Testis (tissue), 3 donors: ENCODE measurements around the gene MPND. TPM values are rescaled to one million over a fixed set of nuclear protein-coding genes. Genes with fewer than 3 reads are reported as not detected.
A peak's percentile ranks its signal among the peaks of the same experiment; 100 is the strongest.
"Not testable (repeated sequence)": the region's sequence is repeated elsewhere in the genome, so short reads cannot be mapped to it uniquely, and the experiment has no call there.

Source experiments
- DNase-seq: peaks from one replicate; pipeline ENCODE4 v3.0.0-alpha.2; 2019
- H3K27ac ChIP-seq, 2 donors: fragments of 200-600 bp; sonication (generic); one replicate each; pipeline ENCODE4 v1.5.1; 2019
- H3K27me3 ChIP-seq: fragments of 200-600 bp; sonication (generic); one replicate; pipeline ENCODE4 v1.5.1; 2019
- H3K36me3 ChIP-seq: fragments of 200-600 bp; sonication (generic); one replicate; pipeline ENCODE4 v1.5.1; 2017; ENCODE audit warnings: low read depth; ENCODE audit errors: missing control alignments
- H3K4me1 ChIP-seq: fragments of 200-600 bp; sonication (generic); one replicate; pipeline ENCODE4 v1.5.1; 2019
- H3K4me3 ChIP-seq, 2 donors: fragments of 200-600 bp; sonication (generic); one replicate each; pipeline ENCODE4 v1.5.1; 2017 to 2019
- H3K9me3 ChIP-seq: fragments of 200-600 bp; sonication (generic); one replicate; pipeline ENCODE4 v1.5.1; 2017
- POLR2A ChIP-seq: fragments of 450-650 bp; IDR thresholded peaks from one replicate; pipeline ENCODE4 v1.6.1; 2017; ENCODE audit warnings: antibody characterized with exemption, mild to moderate bottlenecking, moderate library complexity
- WGBS, 2 donors: methylation state at CpG; one replicate each; pipeline ENCODE4 v1.1.5; 2018; 5-methylcytosine and 5-hydroxymethylcytosine counted together
- intact Hi-C: fragments of 100-400 bp; cut with DNase I; formaldehyde crosslinking; loops from one replicate; pipeline ENCODE4 v1.15.1; 2023; ENCODE audit warnings: low total_unique reads
- polyA plus RNA-seq: library from polyadenylated mRNA; stranded (reverse); fragments of 350-450 nt; fragmentation: Illumina TruSeq; extraction: RNeasy Lipid Tissue Mini Kit (QIAGEN cat#74804); gene quantifications from one replicate; pipeline ENCODE4 v1.2.3, GENCODE V29; 2014; ENCODE audit warnings: low read depth, low replicate concordance; ENCODE audit not compliant: insufficient read depth
- total RNA-seq, 2 donors: library from RNA; depleted of rRNA; stranded (reverse); fragments of >200 nt; gene quantifications; one replicate each; pipeline ENCODE4 v1.2.3, GENCODE V29; 2016
- TF ChIP-seq, protein P1 (sequence below), 3 experiments: fragments of 450-650 bp in 2 of 3; fragments of 200-600 bp in 1 of 3; sonication (generic) in 1 of 3; IDR thresholded peaks; one replicate each; pipeline ENCODE4 v1.5.1; 2016 to 2019; ENCODE audit warnings: antibody characterized with exemption in 3 of 3, mild to moderate bottlenecking in 2 of 3, moderate library complexity in 1 of 3

The MPND gene
- total and polyA plus RNA-seq, 3 donors from 2014 or later: 9.1 to 14.3 (median 13.3) TPM

- no peak overlapping the region for H3K4me3 ChIP-seq
- TF ChIP-seq POLR2A: no peak
- TF ChIP-seq, protein P1, sequence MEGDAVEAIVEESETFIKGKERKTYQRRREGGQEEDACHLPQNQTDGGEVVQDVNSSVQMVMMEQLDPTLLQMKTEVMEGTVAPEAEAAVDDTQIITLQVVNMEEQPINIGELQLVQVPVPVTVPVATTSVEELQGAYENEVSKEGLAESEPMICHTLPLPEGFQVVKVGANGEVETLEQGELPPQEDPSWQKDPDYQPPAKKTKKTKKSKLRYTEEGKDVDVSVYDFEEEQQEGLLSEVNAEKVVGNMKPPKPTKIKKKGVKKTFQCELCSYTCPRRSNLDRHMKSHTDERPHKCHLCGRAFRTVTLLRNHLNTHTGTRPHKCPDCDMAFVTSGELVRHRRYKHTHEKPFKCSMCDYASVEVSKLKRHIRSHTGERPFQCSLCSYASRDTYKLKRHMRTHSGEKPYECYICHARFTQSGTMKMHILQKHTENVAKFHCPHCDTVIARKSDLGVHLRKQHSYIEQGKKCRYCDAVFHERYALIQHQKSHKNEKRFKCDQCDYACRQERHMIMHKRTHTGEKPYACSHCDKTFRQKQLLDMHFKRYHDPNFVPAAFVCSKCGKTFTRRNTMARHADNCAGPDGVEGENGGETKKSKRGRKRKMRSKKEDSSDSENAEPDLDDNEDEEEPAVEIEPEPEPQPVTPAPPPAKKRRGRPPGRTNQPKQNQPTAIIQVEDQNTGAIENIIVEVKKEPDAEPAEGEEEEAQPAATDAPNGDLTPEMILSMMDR (IDR thresholded peaks at IDR 0.05): no peak
- DNase-seq: peak; percentile 35
- no peaks in the 10 kb centered on the region for H3K27me3 ChIP-seq
- intact Hi-C loops: no loop called here
- WGBS, 2 donors: 72 to 79% methylated on average over 13 to 15 of the region's 15 CpGs
- H3K36me3 ChIP-seq: no peaks in the 10 kb centered on the region
- H3K27ac ChIP-seq: no peak overlapping the region
- H3K4me1 ChIP-seq: peaks cover 6% of the 10 kb centered on the region
- no peaks in the 10 kb centered on the region for H3K9me3 ChIP-seq
Observed at GRCh38 chr19:4345342-4346019, 2.1 kb downstream of the MPND start.

GRCh38 chr19:4346020-4346383 is 2.6 kb downstream of the MPND start:
- Histone ChIP-seq H3K4me1 (peaks cover 6% of the 10 kb centered on the region), H3K36me3 (no peaks in the 10 kb centered on the region), H3K27me3 (no peaks in the 10 kb centered on the region), H3K4me3 (no peak overlapping the region), H3K9me3 (no peaks in the 10 kb centered on the region), H3K27ac (no peak overlapping the region)
- 92 to 95% methylated on average over 6 of the region's 6 CpGs for WGBS, 2 donors
- TF ChIP-seq, protein P1 (IDR thresholded peaks at IDR 0.05): no peak
- TF ChIP-seq POLR2A: no peak
- DNase-seq: no peak
- intact Hi-C loops: no loop called here

DNA sequence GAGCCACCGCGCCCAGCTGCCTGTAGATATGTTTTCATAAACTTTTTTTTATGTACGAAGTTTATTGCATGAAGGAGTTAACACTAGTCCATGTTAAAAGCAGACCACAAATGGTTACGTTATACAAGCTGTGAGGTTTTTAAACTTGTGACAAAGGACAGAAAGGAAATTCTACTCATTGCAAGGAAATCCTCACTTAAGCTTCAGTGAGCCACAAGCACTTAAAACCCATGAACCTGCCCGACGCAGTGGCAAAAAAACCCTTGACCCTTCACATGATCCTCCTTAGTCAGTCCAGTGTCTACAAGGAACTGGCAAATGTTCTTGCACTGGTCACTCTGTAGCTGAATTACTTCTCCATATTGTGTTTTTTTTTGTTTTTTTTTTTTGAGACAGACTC is 4.2 kb downstream of the MPND start:
- WGBS, 2 donors: 77 to 89% methylated on average over 6 of the region's 6 CpGs
- Histone ChIP-seq H3K9me3 (no peaks in the 10 kb centered on the region), H3K4me3 (no peak overlapping the region), H3K36me3 (no peaks in the 10 kb centered on the region), H3K27ac (no peak overlapping the region), H3K4me1 (peaks cover 6% of the 10 kb centered on the region), H3K27me3 (no peaks in the 10 kb centered on the region)
- TF ChIP-seq, protein P1 (IDR thresholded peaks at IDR 0.05): no peak
- no peak for TF ChIP-seq POLR2A
- intact Hi-C loops: no loop called here
- no peak for DNase-seq

DNA sequence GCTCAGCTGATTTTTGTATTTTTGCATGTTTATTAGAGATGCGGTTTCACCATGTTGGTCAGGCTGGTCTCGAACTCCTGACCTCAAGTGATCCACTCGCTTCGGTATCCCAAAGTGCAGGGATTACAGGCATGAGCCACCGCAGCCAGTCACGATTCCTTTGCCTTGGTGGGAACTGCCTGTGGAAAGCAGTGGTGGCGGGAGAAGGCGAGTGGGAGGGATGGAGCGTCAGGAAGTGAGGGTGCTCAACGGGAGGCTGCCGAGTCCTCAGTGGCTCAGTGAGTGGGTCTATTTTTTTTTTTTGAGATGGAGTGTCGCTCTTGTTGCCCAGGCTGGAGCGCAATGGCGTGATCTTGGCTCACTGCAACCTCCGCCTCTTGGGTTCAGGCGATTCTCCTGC is 5.9 kb downstream of the MPND start:
- H3K4me3 ChIP-seq, H3K27ac ChIP-seq, intact Hi-C loops, H3K27me3 ChIP-seq, H3K9me3 ChIP-seq, H3K36me3 ChIP-seq, H3K4me1 ChIP-seq, DNase-seq: not testable (repeated sequence)
- 94 to 95% methylated on average over 16 of the region's 16 CpGs for WGBS, 2 donors

DNA sequence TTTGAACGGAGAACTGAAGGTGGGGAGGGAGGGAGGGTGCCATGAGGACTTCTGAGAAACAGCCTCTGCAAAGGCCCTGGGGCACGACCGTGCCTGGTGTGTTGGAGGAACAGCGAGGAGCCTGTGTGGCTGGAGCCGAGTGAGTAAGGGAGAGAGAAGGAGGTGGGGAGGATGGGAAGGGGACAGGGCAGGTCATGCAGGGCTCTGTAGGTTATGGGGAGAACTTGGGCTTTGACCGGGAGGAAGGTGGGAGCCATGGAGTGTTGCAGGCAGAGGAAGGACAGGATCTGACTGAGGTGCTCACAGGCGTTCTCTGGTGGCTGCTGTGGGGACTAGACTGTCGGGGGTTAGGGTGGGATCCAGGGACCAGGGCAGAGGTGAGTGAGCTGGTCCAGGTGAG is 6.7 kb downstream of the MPND start:
- Histone ChIP-seq H3K9me3 (no peaks in the 10 kb centered on the region), H3K4me3 (no peak overlapping the region), H3K27me3 (no peaks in the 10 kb centered on the region), H3K27ac (no peak overlapping the region), H3K4me1 (no peaks in the 10 kb centered on the region), H3K36me3 (no peaks in the 10 kb centered on the region)
- intact Hi-C loops: loop anchor here (10.0 kb wide), 1 partner anchor 75 kb away; the partner anchor contains the start of gene SHD
- 86 to 88% methylated on average over 8 of the region's 8 CpGs for WGBS, 2 donors
- TF ChIP-seq POLR2A: no peak
- TF ChIP-seq, protein P1 (IDR thresholded peaks at IDR 0.05): no peak
- no peak for DNase-seq
